Mesothelial cell of epicardium (in vitro differentiated cells): Measurements from ENCODE around the gene IL3. TPM values are rescaled to one million over a fixed set of nuclear protein-coding genes. Genes with fewer than 3 reads are reported as not detected.

Source experiments
- DNase-seq, 2 experiments: peaks; one replicate each; pipeline ENCODE4 v3.0.0; 2021; ENCODE audit warnings: low spot score in 2 of 2; ENCODE audit not compliant: unreplicated experiment in 2 of 2
- H3K27ac Mint-ChIP-seq: 2 replicates; pipeline ENCODE4 v1.8.0; 2021; ENCODE audit warnings: mixed read lengths
- H3K27me3 Mint-ChIP-seq: 2 replicates; pipeline ENCODE4 v1.8.0; 2021; ENCODE audit warnings: low read depth, mixed read lengths
- H3K36me3 Mint-ChIP-seq: 2 replicates; pipeline ENCODE4 v1.8.0; 2021; ENCODE audit warnings: mixed read lengths
- H3K4me1 Mint-ChIP-seq: 2 replicates; pipeline ENCODE4 v1.8.0; 2021; ENCODE audit warnings: mixed read lengths
- H3K4me3 Mint-ChIP-seq: 2 replicates; pipeline ENCODE4 v1.8.0; 2021; ENCODE audit warnings: mild to moderate bottlenecking, moderate library complexity, mixed read lengths
- H3K9me3 Mint-ChIP-seq: 2 replicates; pipeline ENCODE4 v1.8.0; 2021; ENCODE audit warnings: mixed read lengths
- total RNA-seq: library from RNA; stranded (reverse); gene quantifications from 3 replicates; pipeline ENCODE4 v1.2.1, GENCODE V29; 2021
- TF ChIP-seq, protein P1 (sequence below): fragments of 200-600 bp; sonication (generic); IDR thresholded peaks from one replicate; pipeline ENCODE4 v1.5.0; 2021; ENCODE audit warnings: antibody characterized with exemption; ENCODE audit not compliant: unreplicated experiment

IL3 gene
- total RNA-seq, 1 donor from 2014 or later: not detected

DNA sequence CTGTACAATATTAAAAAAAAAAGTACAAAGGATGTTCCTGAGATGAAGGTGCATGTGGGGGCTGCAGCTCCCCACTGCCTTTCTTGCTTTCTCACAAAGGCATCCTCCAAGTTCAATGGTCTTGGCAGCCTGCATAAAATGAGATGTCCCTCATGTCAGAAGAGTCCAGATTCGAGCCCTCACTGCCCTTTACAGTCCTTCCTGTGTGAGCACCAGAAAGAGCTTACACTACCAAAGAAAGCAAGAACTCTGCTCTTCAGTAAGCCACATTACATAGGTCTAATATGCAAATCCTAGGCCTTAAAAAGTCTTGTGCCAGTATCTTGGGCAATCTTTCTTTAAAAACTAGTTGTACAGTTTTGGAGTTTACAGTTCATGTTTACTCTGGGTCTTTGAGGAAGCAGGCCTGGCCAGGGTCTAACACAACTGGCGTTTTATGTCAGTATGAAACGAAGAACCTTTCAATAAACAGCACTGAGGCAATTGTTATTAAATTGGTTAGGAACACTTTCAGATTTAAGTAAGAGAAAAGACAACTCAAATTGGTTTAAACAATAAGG is 49.1 kb downstream of the IL3 start:
- H3K27me3 Mint-ChIP-seq: no peaks in the 10 kb centered on the region
- DNase-seq: no peak
- H3K4me3 Mint-ChIP-seq: no peak overlapping the region
- H3K27ac Mint-ChIP-seq: no peak overlapping the region
- TF ChIP-seq, protein P1, sequence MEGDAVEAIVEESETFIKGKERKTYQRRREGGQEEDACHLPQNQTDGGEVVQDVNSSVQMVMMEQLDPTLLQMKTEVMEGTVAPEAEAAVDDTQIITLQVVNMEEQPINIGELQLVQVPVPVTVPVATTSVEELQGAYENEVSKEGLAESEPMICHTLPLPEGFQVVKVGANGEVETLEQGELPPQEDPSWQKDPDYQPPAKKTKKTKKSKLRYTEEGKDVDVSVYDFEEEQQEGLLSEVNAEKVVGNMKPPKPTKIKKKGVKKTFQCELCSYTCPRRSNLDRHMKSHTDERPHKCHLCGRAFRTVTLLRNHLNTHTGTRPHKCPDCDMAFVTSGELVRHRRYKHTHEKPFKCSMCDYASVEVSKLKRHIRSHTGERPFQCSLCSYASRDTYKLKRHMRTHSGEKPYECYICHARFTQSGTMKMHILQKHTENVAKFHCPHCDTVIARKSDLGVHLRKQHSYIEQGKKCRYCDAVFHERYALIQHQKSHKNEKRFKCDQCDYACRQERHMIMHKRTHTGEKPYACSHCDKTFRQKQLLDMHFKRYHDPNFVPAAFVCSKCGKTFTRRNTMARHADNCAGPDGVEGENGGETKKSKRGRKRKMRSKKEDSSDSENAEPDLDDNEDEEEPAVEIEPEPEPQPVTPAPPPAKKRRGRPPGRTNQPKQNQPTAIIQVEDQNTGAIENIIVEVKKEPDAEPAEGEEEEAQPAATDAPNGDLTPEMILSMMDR: no peak
- H3K4me1 Mint-ChIP-seq: no peaks in the 10 kb centered on the region
- no peaks in the 10 kb centered on the region for H3K36me3 Mint-ChIP-seq
- peaks cover 4% of the 10 kb centered on the region for H3K9me3 Mint-ChIP-seq

DNA sequence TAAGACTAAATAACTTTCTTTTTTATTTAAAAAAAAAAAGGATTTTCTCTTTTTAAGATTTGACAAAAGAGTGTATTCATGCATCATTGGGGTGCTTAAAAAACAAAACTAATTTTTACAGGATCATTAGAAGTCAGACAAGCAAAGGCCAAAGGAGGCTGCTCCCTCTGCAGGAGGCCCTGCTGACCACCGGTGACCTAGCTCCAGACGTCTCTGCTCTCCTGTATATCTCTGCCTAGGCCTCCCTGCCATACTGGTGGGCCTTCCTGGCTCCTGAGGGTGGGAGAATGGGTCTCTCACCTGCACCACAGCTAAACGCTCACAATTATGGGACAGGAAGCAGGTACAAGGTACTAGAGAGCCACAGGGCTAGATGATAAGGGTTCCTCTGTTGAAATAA is 49.7 kb downstream of the IL3 start:
- H3K4me3 Mint-ChIP-seq: no peak overlapping the region
- no peaks in the 10 kb centered on the region for H3K4me1 Mint-ChIP-seq
- H3K27ac Mint-ChIP-seq: no peak overlapping the region
- no peaks in the 10 kb centered on the region for H3K27me3 Mint-ChIP-seq
- peaks cover 4% of the 10 kb centered on the region for H3K9me3 Mint-ChIP-seq
- no peak for DNase-seq
- H3K36me3 Mint-ChIP-seq: no peaks in the 10 kb centered on the region
- TF ChIP-seq, protein P1: no peak

DNA sequence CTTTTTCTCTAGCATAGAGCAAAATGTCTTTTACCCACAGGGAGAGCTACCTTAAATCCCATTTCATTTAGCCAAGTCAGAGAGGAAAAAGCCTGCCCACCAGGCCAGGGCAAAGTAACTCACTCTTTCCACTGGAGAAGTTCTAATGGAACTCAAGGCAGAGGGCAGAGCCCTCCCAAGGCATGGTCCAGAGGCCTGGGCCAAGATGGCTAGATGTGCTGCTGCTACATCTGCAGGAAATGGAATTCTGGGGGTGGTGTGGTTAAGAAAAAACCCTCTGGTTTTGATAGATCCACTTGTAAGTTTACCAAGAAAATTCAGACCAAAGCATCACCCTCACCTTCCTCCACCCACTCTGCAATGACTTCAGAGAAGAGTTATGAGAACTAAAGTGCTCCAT is 50.5 kb downstream of the IL3 start:
- peaks cover 4% of the 10 kb centered on the region for H3K9me3 Mint-ChIP-seq

DNA sequence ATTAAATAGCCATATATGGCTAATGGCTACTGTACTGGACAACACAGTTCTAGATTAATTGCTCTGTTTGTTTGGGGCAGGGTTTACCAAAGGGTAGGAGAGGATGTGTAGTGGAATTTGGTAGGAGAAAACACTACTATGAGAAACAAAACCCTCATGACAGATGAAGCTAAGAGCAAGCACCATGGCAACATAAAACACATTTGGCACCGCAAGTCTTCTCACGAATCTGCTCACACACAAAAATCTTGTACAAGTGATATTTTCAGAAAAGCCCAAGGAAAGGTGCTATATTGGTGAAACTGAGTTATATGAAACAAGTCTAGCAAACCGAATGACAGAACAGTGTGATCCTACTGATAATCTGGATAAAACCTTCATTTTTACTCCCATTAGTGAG is 51.7 kb downstream of the IL3 start:
- no peak for DNase-seq
- H3K4me1 Mint-ChIP-seq: no peaks in the 10 kb centered on the region
- H3K36me3 Mint-ChIP-seq: no peaks in the 10 kb centered on the region
- no peak overlapping the region for H3K27ac Mint-ChIP-seq
- peaks cover 2% of the 10 kb centered on the region for H3K27me3 Mint-ChIP-seq
- TF ChIP-seq, protein P1: no peak
- no peak overlapping the region for H3K4me3 Mint-ChIP-seq
- peaks cover 4% of the 10 kb centered on the region for H3K9me3 Mint-ChIP-seq

More for the DNA sequence above, 50.5 kb downstream of the IL3 start:
- no peaks in the 10 kb centered on the region for H3K36me3 Mint-ChIP-seq
- TF ChIP-seq, protein P1: no peak
- H3K4me1 Mint-ChIP-seq: no peaks in the 10 kb centered on the region
- no peak for DNase-seq
- H3K27me3 Mint-ChIP-seq: no peaks in the 10 kb centered on the region
- no peak overlapping the region for H3K27ac Mint-ChIP-seq
- H3K4me3 Mint-ChIP-seq: no peak overlapping the region

Other genes starting within 250 kb of the IL3 start
- gene MEIKIN, start 115.0 kb upstream of the IL3 start, total RNA-seq: not detected in 3 replicates
- gene ACSL6, start 49.0 kb upstream of the IL3 start, total RNA-seq: not detected in 3 replicates
- gene CSF2, start 13.1 kb downstream of the IL3 start, total RNA-seq: not detected in 3 replicates
- 66.3 to 68.7 TPM (median 66.9 TPM) in 3 replicates for gene P4HA2, start 167.2 kb downstream of the IL3 start, total RNA-seq
- 48.8 to 50.7 TPM (median 50.1 TPM) in 3 replicates for gene PDLIM4, start 197.0 kb downstream of the IL3 start, total RNA-seq
- 2.1 to 2.4 TPM (median 2.2 TPM) in 3 replicates for gene SLC22A4, start 233.7 kb downstream of the IL3 start, total RNA-seq